Lower leg skin (tissue), 4 donors: ENCODE measurements around the gene RPP30. TPM values are rescaled to one million over a fixed set of nuclear protein-coding genes. Genes with fewer than 3 reads are reported as not detected.

ENCODE experiments used
- DNase-seq, 2 donors: peaks; one replicate each; pipeline ENCODE4 v3.0.0-alpha.2; 2019; ENCODE audit warnings: low spot score in 2 of 2
- H3K4me3 ChIP-seq: fragments of 200-600 bp; sonication (generic); 2 replicates; pipeline ENCODE4 v1.5.1; 2017; ENCODE audit warnings: mild to moderate bottlenecking, low read depth; ENCODE audit not compliant: poor library complexity, severe bottlenecking
- CTCF ChIP-seq, 3 donors: fragments of 450-650 bp; IDR thresholded peaks; one replicate each; pipeline ENCODE4 v1.5.1; 2016; ENCODE audit warnings: antibody characterized with exemption in 3 of 3, mild to moderate bottlenecking in 3 of 3, moderate library complexity in 2 of 3
- POLR2A ChIP-seq, 2 donors: fragments of 450-650 bp; IDR thresholded peaks; one replicate each; pipeline ENCODE4 v1.6.1; 2016 to 2017; ENCODE audit warnings: antibody characterized with exemption in 2 of 2, mild to moderate bottlenecking in 1 of 2, moderate library complexity in 1 of 2
- WGBS, 2 donors: methylation state at CpG; one replicate each; pipeline ENCODE4 v1.1.5; 2018; 5-methylcytosine and 5-hydroxymethylcytosine counted together
- intact Hi-C: fragments of 100-400 bp; cut with DNase I; formaldehyde crosslinking; loops from one replicate; pipeline ENCODE4 v1.15.0; 2023; ENCODE audit warnings: low total_unique reads
- total RNA-seq, 4 donors: library from RNA; depleted of rRNA; stranded (reverse); fragments of >200 nt; gene quantifications; one replicate each; pipeline ENCODE4 v1.1.0, GENCODE V29; 2016

The RPP30 gene
- total RNA-seq, 4 donors from 2014 or later: 24.9 to 39.8 (median 28.3) TPM

DNA sequence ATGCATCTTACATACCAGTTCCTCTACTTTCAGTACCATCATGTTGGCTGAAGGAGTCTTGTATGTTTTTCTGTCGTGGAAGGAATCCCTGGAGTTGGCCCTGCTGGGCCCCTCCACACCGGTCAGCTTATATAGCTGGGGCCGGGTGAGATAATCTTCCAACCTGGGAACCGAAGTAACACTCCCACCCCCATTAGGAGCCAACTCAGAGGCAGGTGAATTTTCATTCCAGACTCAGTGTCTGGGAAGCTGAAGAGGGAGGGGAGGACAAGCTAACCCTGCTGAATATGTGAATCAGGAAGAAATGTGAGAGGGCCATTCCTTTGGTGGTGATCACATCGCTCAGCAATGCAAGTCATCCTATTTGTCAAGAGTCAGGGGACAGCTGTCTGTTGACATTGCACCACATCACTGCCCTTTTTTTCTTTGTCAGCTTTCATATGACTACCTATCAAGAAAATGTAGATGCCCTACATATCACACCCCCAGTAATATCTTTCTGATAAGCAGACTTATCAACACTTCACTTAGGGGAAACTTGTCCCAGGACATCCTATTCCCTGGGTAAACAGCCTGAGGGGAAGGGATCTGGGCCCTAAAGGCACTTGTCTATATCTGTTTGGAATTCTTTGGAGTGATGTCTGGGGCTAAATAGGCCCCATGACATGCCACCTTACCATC is 49.4 kb downstream of the RPP30 start, which contains the start of gene ANKRD1:
Gene ANKRD1 (minus strand): TSS at position 102 of the 681 bp plus-strand sequence. CDS start 60 bp downstream, at position 42.
- TF ChIP-seq POLR2A (IDR thresholded peaks at IDR 0.05) (no peak), CTCF (IDR thresholded peaks at IDR 0.05) (no peak)
- intact Hi-C loops: no loop called here
- no peak for DNase-seq
- WGBS, 2 donors: 73 to 75% methylated on average over 5 of the region's 5 CpGs
- H3K4me3 ChIP-seq: no peak within 1 kb of the TSS

DNA sequence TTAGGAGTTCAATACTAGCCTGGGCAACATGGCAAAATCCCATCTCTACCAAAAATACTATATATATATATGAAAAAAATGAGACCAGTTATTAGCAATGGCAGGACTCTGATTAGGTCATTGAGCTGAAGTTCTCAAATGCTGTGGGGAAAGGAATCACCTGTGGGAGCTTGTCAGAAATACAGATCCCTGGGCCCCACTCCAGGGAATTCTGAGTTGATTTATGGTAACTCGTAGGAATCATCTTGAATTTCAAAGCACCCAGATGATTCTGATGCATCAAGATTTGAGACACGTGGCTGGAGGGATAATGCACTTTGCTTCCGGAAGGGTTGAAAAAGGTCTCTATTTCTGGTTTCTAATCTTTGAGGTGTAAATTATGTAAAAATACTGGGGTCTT is 50.1 kb downstream of the RPP30 start:
- 72 to 83% methylated on average over 3 of the region's 3 CpGs for WGBS, 2 donors

DNA sequence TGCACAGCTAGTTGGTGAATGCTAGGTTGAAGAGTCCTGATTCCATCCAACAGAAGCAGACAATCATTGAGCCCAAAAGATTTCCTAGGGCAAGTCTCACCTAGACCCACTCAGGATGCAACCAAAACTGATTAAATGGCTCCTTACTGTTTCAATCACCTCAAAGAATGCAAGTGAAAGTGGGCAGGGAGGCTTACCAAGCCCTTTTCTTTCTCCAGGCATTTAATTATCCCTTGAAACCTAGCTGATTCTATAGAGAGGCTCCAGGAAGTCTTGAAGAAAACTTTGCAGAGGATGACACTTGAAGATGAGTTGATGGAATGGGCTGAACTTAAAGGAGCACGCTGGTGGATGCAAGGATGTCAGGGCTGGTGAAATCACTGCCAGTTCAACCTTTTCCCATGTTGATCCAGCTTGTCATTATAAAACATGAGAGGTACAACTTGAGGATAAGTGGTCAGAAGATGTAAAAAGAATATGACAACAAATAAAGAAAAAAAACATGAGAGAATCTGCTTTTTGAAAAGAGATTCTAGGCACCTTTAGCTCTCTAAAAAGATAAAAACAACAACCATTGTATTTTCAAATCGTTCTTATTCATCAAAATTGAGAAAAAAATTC is 51.4 kb downstream of the RPP30 start:
- intact Hi-C loops: no loop called here
- TF ChIP-seq POLR2A (IDR thresholded peaks at IDR 0.05): no peak
- TF ChIP-seq CTCF (IDR thresholded peaks at IDR 0.05): no peak
- DNase-seq: no peak
- 67 to 70% methylated on average over 2 of the region's 2 CpGs for WGBS, 2 donors
- H3K4me3 ChIP-seq: no peak overlapping the region

More for the DNA sequence above, 50.1 kb downstream of the RPP30 start:
- TF ChIP-seq CTCF (IDR thresholded peaks at IDR 0.05): no peak
- no peak for TF ChIP-seq POLR2A (IDR thresholded peaks at IDR 0.05)
- intact Hi-C loops: no loop called here
- DNase-seq: no peak
- no peak overlapping the region for H3K4me3 ChIP-seq

- H3K4me3 ChIP-seq: no peak overlapping the region
- intact Hi-C loops: no loop called here
- WGBS, 2 donors: 83% methylated on average over 3 of the region's 3 CpGs
- TF ChIP-seq CTCF (IDR thresholded peaks at IDR 0.05): no peak
- DNase-seq: no peak
Observed at GRCh38 chr10:90924552-90924951, 52.8 kb downstream of the RPP30 start.

DNA sequence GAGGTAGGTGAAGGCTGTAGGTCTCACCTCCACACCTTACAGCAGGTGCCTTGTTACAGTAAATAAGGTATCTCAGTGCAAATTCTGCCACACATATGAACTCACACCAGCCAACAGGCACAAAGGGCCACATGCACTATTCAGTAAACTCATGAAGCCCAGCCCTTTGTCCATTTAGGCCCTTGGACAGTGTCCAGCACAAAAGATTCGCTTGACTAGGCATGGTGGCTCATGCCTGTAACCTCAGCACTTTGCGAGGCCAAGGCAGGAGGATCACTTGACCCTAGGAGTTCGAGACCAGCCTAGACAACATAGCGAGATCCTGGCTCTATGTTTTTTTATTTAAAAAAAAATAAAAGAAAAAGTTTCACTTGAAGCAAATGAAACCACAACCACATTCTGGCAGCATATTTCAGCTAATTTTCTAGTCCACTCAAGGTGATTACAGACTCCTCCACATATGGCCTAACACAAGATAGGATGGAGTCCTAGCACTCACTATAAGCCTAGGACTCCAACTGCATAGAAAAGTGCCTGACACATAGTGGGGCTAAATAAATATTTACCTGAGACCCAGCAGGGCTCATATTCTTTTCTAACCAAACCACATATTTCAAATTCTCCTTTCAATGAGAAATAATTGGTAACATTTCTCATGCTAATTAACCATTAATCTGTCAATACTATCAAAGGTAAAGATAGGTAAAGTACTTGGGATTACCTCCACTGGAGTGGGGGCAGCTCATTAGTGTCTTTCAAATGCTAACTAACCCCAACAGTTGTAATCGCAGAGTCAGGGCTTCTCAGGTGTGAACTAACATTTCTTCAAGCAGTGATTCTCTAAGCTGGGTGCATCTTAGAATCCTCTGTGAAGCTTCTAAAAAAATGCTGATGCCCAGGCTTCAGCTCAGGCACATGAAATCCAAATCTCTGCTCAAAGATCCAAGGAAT is 53.6 kb downstream of the RPP30 start:
- 91 to 98% methylated on average over 5 of the region's 5 CpGs for WGBS, 2 donors
- intact Hi-C loops: no loop called here
- H3K4me3 ChIP-seq: no peak overlapping the region
- DNase-seq: no peak
- TF ChIP-seq CTCF (IDR thresholded peaks at IDR 0.05) (no peak), POLR2A (IDR thresholded peaks at IDR 0.05) (no peak)
